ENCODE results near the gene AGAP1.

- TF ChIP-seq, protein P1, sequence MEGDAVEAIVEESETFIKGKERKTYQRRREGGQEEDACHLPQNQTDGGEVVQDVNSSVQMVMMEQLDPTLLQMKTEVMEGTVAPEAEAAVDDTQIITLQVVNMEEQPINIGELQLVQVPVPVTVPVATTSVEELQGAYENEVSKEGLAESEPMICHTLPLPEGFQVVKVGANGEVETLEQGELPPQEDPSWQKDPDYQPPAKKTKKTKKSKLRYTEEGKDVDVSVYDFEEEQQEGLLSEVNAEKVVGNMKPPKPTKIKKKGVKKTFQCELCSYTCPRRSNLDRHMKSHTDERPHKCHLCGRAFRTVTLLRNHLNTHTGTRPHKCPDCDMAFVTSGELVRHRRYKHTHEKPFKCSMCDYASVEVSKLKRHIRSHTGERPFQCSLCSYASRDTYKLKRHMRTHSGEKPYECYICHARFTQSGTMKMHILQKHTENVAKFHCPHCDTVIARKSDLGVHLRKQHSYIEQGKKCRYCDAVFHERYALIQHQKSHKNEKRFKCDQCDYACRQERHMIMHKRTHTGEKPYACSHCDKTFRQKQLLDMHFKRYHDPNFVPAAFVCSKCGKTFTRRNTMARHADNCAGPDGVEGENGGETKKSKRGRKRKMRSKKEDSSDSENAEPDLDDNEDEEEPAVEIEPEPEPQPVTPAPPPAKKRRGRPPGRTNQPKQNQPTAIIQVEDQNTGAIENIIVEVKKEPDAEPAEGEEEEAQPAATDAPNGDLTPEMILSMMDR (IDR thresholded peaks at IDR 0.05; ENCODE audit: extremely low read depth in 1 of 2, insufficient read depth in 1 of 2, low read depth in 1 of 2, low read length in 2 of 2) = no peak
- no peak for TF ChIP-seq POLR2AphosphoS5 (IDR thresholded peaks at IDR 0.05; ENCODE audit: insufficient read depth, low read depth, low read length)
- no peak for TF ChIP-seq POLR2A (IDR thresholded peaks at IDR 0.05; ENCODE audit: low read depth, low read length)
- no peak for TF ChIP-seq EZH2 (IDR thresholded peaks at IDR 0.05; ENCODE audit: borderline replicate concordance, low read depth, low read length, severe bottlenecking)
- no peak for TF ChIP-seq MAX (IDR thresholded peaks at IDR 0.05; ENCODE audit: insufficient read depth, insufficient read length)
- no peak for TF ChIP-seq MYC (IDR thresholded peaks at IDR 0.05; ENCODE audit: low read depth, low read length)
These were observed 90.8 kb downstream of the AGAP1 start for GRCh38 chr2:235584638-235585007.

All from endothelial cell of umbilical vein (primary cell).